GM10266 (cell line): ENCODE results near the gene EXOSC2.

ENCODE experiments used
- DNase-seq: peaks from one replicate; pipeline ENCODE4 v3.0.0; 2012; ENCODE audit errors: extremely low spot score
- CTCF ChIP-seq: IDR thresholded peaks from 2 replicates; pipeline ENCODE4 v1.5.1; 2012; ENCODE audit warnings: mild to moderate bottlenecking, low read depth; ENCODE audit not compliant: control insufficient read depth, insufficient read depth; ENCODE audit errors: missing control alignments

The EXOSC2 gene

GRCh38 chr9:130711469-130711868 is 17.9 kb downstream of the EXOSC2 start:
- no peak for TF ChIP-seq CTCF

GRCh38 chr9:130712564-130713285 is 19.1 kb downstream of the EXOSC2 start:
- no peak for TF ChIP-seq CTCF
- peak; percentile 95 for DNase-seq

More at GRCh38 chr9:130711469-130711868, 17.9 kb downstream of the EXOSC2 start:
- no peak for DNase-seq

GRCh38 chr9:130713286-130713960 is 19.8 kb downstream of the EXOSC2 start:
- TF ChIP-seq CTCF: peak; percentile 12
- peak; percentile 27 for DNase-seq

- TF ChIP-seq CTCF: no peak
- DNase-seq: no peak
These were observed 21.1 kb downstream of the EXOSC2 start for GRCh38 chr9:130714586-130715110.

- TF ChIP-seq CTCF: no peak
- no peak for DNase-seq
These were observed 21.7 kb downstream of the EXOSC2 start for GRCh38 chr9:130715270-130715669.

GRCh38 chr9:130718562-130718961 is 25.0 kb downstream of the EXOSC2 start:
- TF ChIP-seq CTCF: no peak
- no peak for DNase-seq

GRCh38 chr9:130720762-130721161 is 27.2 kb downstream of the EXOSC2 start:
- TF ChIP-seq CTCF: no peak
- DNase-seq: no peak
